SK-N-SH treated with all-trans-retinoic acid at 6 μM for 48 hours (cell line): ENCODE data around the gene CDH24.
"Not testable (repeated sequence)": the region's sequence is repeated elsewhere in the genome, so short reads cannot be mapped to it uniquely, and the experiment has no call there.

Experiments used
- ATAC-seq: fragments of 200-7000 bp; cut with Tn5 transposase; 3 replicates; pipeline ENCODE4 v1.9.1; 2020; ENCODE audit warnings: mild to moderate bottlenecking, moderate library complexity
- ARNTL ChIP-seq: fragments of 450-650 bp; formaldehyde crosslinking; IDR thresholded peaks from 2 replicates; pipeline ENCODE4 v1.5.0; 2020; ENCODE audit warnings: low read depth, mild to moderate bottlenecking, moderate library complexity, borderline replicate concordance
- BACH2 ChIP-seq: fragments of 250-450 bp; sonication (Bioruptor Pico); IDR thresholded peaks from 2 replicates; pipeline ENCODE4 v1.9.0; 2021; ENCODE audit warnings: mild to moderate bottlenecking, borderline replicate concordance
- CSDC2 ChIP-seq: fragments of 250-450 bp; sonication (Bioruptor Pico); IDR thresholded peaks from 2 replicates; pipeline ENCODE4 v1.5.0; 2020; ENCODE audit warnings: mild to moderate bottlenecking, moderate library complexity
- GLIS3 ChIP-seq: fragments of 250-450 bp; sonication (Bioruptor Pico); IDR thresholded peaks from 2 replicates; pipeline ENCODE4 v1.5.0; 2020; ENCODE audit warnings: mild to moderate bottlenecking, moderate library complexity
- ISL1 ChIP-seq: fragments of 250-450 bp; sonication (Bioruptor Pico); IDR thresholded peaks from 2 replicates; pipeline ENCODE4 v2.1.2; 2022; ENCODE audit warnings: mild to moderate bottlenecking, moderate library complexity
- OSR1 ChIP-seq: fragments of 250-450 bp; sonication (Bioruptor Pico); IDR thresholded peaks from 2 replicates; pipeline ENCODE4 v1.8.0; 2022; ENCODE audit warnings: moderate library complexity, mild to moderate bottlenecking, inconsistent platforms
- PPARA ChIP-seq: fragments of 250-450 bp; sonication (Bioruptor Pico); IDR thresholded peaks from 2 replicates; pipeline ENCODE4 v1.5.0; 2020; ENCODE audit warnings: mild to moderate bottlenecking, borderline replicate concordance
- RARB ChIP-seq: fragments of 250-450 bp; sonication (Bioruptor Pico); IDR thresholded peaks from 2 replicates; pipeline ENCODE4 v1.8.0; 2021; ENCODE audit warnings: mild to moderate bottlenecking, moderate library complexity
- SNAI2 ChIP-seq: fragments of 250-450 bp; sonication (Bioruptor Pico); IDR thresholded peaks from 2 replicates; pipeline ENCODE4 v1.5.0; 2020; ENCODE audit warnings: mild to moderate bottlenecking, moderate library complexity
- TCF4 ChIP-seq: fragments of 250-450 bp; sonication (Bioruptor Pico); IDR thresholded peaks from 2 replicates; pipeline ENCODE4 v1.8.0; 2021; ENCODE audit warnings: mild to moderate bottlenecking, moderate library complexity, borderline replicate concordance
- ZC3H10 ChIP-seq: fragments of 250-450 bp; sonication (Bioruptor Pico); IDR thresholded peaks from 2 replicates; pipeline ENCODE4 v1.5.1; 2021; ENCODE audit warnings: mild to moderate bottlenecking, moderate library complexity
- ZFP3 ChIP-seq: fragments of 250-450 bp; sonication (Bioruptor Pico); IDR thresholded peaks from 2 replicates; pipeline ENCODE4 v1.5.0; 2020; ENCODE audit warnings: mild to moderate bottlenecking, moderate library complexity
- ZNF565 ChIP-seq: fragments of 450-650 bp; formaldehyde crosslinking; conservative IDR thresholded peaks from 2 replicates; pipeline ENCODE4 v1.5.0; 2020; ENCODE audit warnings: low read depth, mild to moderate bottlenecking, moderate library complexity
- ZNF70 ChIP-seq: fragments of 450-650 bp; formaldehyde crosslinking; IDR thresholded peaks from 2 replicates; pipeline ENCODE4 v1.5.0; 2020; ENCODE audit warnings: mild to moderate bottlenecking, moderate library complexity
- ZNF8 ChIP-seq: fragments of 450-650 bp; formaldehyde crosslinking; IDR thresholded peaks from 2 replicates; pipeline ENCODE4 v1.5.0; 2020; ENCODE audit warnings: mild to moderate bottlenecking, moderate library complexity
- TF ChIP-seq, protein P1 (sequence below): fragments of 250-450 bp; sonication (Bioruptor Pico); IDR thresholded peaks from 2 replicates; pipeline ENCODE4 v1.5.0; 2020; ENCODE audit warnings: mild to moderate bottlenecking, moderate library complexity
- TF ChIP-seq, protein P2 (sequence below): fragments of 250-450 bp; sonication (Bioruptor Pico); IDR thresholded peaks from 2 replicates; pipeline ENCODE4 v1.5.1; 2021; ENCODE audit warnings: mild to moderate bottlenecking, moderate library complexity
- TF ChIP-seq, protein P3 (sequence below): fragments of 250-450 bp; sonication (Bioruptor Pico); IDR thresholded peaks from 2 replicates; pipeline ENCODE4 v1.8.0; 2021; ENCODE audit warnings: low read depth, mild to moderate bottlenecking, moderate library complexity, borderline replicate concordance
- TF ChIP-seq, protein P4 (sequence below): fragments of 250-450 bp; sonication (Bioruptor Pico); IDR thresholded peaks from 2 replicates; pipeline ENCODE4 v1.8.0; 2020; ENCODE audit warnings: mild to moderate bottlenecking, moderate library complexity, borderline replicate concordance

CDH24 gene

DNA sequence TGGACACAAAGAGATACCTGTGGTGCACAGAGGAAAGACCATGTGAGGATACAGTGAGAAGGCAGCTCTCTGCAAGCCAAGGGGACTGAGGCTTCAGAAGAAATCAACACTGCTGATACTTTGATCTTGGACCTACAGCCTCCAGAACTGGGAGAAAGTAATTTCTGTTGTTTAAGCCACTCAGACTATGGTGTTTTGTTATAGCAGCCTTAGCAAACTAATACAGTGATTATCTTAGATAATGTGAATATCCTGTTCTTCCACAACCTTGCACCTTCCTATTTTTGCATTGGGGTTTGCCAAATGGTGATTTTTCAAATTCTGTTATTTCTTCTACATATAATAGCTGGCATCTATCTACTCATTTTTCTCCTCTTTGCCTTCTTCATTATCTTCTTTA, 39.2 kb downstream of the CDH24 start (continued):
- TF ChIP-seq ARNTL (CRISPR knock-in tag) (no peak), ZNF565 (no peak), ZNF70 (CRISPR knock-in tag) (no peak), PPARA (CRISPR knock-in tag) (no peak), GLIS3 (CRISPR knock-in tag) (no peak), ZNF8 (no peak)
- TF ChIP-seq, protein P1, sequence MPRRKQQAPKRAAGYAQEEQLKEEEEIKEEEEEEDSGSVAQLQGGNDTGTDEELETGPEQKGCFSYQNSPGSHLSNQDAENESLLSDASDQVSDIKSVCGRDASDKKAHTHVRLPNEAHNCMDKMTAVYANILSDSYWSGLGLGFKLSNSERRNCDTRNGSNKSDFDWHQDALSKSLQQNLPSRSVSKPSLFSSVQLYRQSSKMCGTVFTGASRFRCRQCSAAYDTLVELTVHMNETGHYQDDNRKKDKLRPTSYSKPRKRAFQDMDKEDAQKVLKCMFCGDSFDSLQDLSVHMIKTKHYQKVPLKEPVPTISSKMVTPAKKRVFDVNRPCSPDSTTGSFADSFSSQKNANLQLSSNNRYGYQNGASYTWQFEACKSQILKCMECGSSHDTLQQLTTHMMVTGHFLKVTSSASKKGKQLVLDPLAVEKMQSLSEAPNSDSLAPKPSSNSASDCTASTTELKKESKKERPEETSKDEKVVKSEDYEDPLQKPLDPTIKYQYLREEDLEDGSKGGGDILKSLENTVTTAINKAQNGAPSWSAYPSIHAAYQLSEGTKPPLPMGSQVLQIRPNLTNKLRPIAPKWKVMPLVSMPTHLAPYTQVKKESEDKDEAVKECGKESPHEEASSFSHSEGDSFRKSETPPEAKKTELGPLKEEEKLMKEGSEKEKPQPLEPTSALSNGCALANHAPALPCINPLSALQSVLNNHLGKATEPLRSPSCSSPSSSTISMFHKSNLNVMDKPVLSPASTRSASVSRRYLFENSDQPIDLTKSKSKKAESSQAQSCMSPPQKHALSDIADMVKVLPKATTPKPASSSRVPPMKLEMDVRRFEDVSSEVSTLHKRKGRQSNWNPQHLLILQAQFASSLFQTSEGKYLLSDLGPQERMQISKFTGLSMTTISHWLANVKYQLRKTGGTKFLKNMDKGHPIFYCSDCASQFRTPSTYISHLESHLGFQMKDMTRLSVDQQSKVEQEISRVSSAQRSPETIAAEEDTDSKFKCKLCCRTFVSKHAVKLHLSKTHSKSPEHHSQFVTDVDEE = no peak

DNA sequence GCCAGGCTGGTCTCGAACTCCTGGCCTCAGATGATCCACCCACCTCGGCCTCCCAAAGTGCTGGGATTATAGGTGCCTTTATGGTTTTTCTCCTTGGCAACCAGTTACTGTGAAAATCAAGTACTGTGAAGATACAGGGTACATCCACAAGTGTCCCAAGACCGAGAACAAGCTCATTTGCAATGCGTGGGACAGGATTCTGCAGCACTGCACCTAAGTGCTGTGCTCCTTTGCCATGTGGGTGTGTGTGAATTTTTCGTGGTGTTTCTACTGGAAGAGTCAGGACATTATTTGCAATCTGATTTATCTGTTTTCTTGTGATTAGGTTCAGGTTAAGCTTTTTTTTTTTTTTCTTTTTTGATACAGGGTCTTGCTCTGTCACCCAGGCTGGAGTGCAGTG, 40.2 kb downstream of the CDH24 start:
- no peak for ATAC-seq
- TF ChIP-seq ZNF70 (CRISPR knock-in tag) (no peak), ZC3H10 (CRISPR knock-in tag) (no peak), ZNF8 (no peak), RARB (no peak), BACH2 (CRISPR knock-in tag) (no peak), GLIS3 (CRISPR knock-in tag) (no peak), ZFP3 (no peak), TCF4 (CRISPR knock-in tag) (no peak), ZNF565 (no peak), SNAI2 (CRISPR knock-in tag) (no peak), PPARA (CRISPR knock-in tag) (no peak), ISL1 (CRISPR knock-in tag) (no peak)
- TF ChIP-seq, protein P2, sequence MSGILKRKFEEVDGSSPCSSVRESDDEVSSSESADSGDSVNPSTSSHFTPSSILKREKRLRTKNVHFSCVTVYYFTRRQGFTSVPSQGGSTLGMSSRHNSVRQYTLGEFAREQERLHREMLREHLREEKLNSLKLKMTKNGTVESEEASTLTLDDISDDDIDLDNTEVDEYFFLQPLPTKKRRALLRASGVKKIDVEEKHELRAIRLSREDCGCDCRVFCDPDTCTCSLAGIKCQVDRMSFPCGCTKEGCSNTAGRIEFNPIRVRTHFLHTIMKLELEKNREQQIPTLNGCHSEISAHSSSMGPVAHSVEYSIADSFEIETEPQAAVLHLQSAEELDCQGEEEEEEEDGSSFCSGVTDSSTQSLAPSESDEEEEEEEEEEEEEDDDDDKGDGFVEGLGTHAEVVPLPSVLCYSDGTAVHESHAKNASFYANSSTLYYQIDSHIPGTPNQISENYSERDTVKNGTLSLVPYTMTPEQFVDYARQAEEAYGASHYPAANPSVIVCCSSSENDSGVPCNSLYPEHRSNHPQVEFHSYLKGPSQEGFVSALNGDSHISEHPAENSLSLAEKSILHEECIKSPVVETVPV (CRISPR knock-in tag) = no peak
- TF ChIP-seq, protein P3, sequence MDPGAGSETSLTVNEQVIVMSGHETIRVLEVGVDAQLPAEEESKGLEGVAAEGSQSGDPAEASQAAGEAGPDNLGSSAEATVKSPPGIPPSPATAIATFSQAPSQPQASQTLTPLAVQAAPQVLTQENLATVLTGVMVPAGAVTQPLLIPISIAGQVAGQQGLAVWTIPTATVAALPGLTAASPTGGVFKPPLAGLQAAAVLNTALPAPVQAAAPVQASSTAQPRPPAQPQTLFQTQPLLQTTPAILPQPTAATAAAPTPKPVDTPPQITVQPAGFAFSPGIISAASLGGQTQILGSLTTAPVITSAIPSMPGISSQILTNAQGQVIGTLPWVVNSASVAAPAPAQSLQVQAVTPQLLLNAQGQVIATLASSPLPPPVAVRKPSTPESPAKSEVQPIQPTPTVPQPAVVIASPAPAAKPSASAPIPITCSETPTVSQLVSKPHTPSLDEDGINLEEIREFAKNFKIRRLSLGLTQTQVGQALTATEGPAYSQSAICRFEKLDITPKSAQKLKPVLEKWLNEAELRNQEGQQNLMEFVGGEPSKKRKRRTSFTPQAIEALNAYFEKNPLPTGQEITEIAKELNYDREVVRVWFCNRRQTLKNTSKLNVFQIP (CRISPR knock-in tag) = no peak
- TF ChIP-seq, protein P4, sequence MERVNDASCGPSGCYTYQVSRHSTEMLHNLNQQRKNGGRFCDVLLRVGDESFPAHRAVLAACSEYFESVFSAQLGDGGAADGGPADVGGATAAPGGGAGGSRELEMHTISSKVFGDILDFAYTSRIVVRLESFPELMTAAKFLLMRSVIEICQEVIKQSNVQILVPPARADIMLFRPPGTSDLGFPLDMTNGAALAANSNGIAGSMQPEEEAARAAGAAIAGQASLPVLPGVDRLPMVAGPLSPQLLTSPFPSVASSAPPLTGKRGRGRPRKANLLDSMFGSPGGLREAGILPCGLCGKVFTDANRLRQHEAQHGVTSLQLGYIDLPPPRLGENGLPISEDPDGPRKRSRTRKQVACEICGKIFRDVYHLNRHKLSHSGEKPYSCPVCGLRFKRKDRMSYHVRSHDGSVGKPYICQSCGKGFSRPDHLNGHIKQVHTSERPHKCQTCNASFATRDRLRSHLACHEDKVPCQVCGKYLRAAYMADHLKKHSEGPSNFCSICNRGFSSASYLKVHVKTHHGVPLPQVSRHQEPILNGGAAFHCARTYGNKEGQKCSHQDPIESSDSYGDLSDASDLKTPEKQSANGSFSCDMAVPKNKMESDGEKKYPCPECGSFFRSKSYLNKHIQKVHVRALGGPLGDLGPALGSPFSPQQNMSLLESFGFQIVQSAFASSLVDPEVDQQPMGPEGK (CRISPR knock-in tag) = no peak
- TF ChIP-seq, all 23 proteins: peak for 0

DNA sequence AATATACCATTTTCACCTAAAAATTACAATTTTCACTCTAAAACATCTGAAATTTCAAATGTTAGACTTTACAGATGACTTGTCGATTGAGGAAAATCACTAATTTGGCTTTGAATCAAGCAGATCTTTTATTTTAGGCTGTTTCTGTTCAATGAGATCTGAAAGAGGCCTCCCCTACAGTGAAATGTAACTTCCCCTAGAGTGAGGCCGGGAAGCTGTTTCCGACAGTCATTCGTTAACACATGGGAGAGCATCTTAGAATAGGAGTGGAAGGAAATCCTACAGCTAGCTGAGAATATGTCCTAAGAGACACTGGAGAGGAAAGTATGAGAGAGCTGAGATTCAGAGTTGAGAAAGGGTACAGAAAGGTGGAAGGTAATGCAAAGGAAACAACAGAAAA, 41.7 kb downstream of the CDH24 start:
- no peak for ATAC-seq
- TF ChIP-seq PPARA (CRISPR knock-in tag) (no peak), ZNF565 (no peak), CSDC2 (no peak), GLIS3 (CRISPR knock-in tag) (no peak), ARNTL (CRISPR knock-in tag) (no peak), ZNF8 (no peak), TCF4 (CRISPR knock-in tag) (no peak), ZNF70 (CRISPR knock-in tag) (no peak), SNAI2 (CRISPR knock-in tag) (no peak), OSR1 (CRISPR knock-in tag) (no peak), ZFP3 (no peak)
- TF ChIP-seq, protein P4 (CRISPR knock-in tag) = no peak
- TF ChIP-seq, protein P3 (CRISPR knock-in tag) = no peak
- TF ChIP-seq, protein P2 (CRISPR knock-in tag) = no peak

DNA sequence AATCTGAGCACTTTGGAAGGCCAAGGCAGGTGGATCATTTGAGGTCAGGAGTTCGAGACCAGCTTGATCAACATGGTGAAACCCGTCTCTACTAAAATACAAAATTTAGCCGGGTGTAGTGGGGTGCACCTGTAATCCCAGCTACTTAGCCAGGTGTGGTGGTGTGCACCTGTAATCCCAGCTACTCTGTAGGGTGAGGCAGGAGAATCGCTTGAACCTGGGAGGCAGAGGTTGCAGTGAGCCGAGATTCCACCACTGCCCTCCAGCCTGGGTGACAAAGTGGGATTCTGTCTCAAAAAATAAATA, 43.6 kb downstream of the CDH24 start:
- not testable (repeated sequence) for ATAC-seq
